ENCODE measurements around the gene TFAP2B. TPM values are rescaled to one million over a fixed set of nuclear protein-coding genes. Genes with fewer than 3 reads are reported as not detected.

The TFAP2B gene
- total RNA-seq, 1 donor from 2014 or later, result not detected

- no peak overlapping the region for H3K27ac Mint-ChIP-seq (ENCODE audit: unreplicated experiment)
- Histone ChIP-seq H4K20me1 (ENCODE audit: insufficient read depth, low read length) (no peaks in the 10 kb centered on the region), H3K4me3 (ENCODE audit: insufficient read depth, low read depth, low read length) (no peak overlapping the region), H3K9me3 (ENCODE audit: insufficient read depth, low read depth, low read length) (no peaks in the 10 kb centered on the region), H3K36me3 (ENCODE audit: insufficient read depth, low read length) (no peaks in the 10 kb centered on the region), H3K4me1 (ENCODE audit: insufficient read depth, low read length) (no peaks in the 10 kb centered on the region), H3K4me2 (ENCODE audit: low read length) (no peak overlapping the region), H3K79me2 (ENCODE audit: insufficient read depth, low read length) (no peaks in the 10 kb centered on the region), H3K27ac (ENCODE audit: low read depth, low read length) (no peak overlapping the region), H3K9ac (ENCODE audit: low read length) (no peak overlapping the region), H2AFZ (ENCODE audit: low read depth, low read length) (no peak overlapping the region), H3K27me3 (ENCODE audit: insufficient read depth, low read length) (peaks cover 30% of the 10 kb centered on the region)
- H3K4me3 Mint-ChIP-seq (ENCODE audit: unreplicated experiment), result peak overlapping the region; percentile 86
- DNase-seq (ENCODE audit: low read depth) (no peak), FAIRE-seq (no peak)
- no peak for TF ChIP-seq EZH2 (IDR thresholded peaks at IDR 0.05; ENCODE audit: insufficient read depth, low read length)
- TF ChIP-seq CTCF (IDR thresholded peaks at IDR 0.05; ENCODE audit: insufficient read depth, low read depth, low read length), result no peak
- H3K4me1 Mint-ChIP-seq (ENCODE audit: low read depth, unreplicated experiment), result peaks cover 2% of the 10 kb centered on the region
- peaks cover 89% of the 10 kb centered on the region for H3K27me3 Mint-ChIP-seq (ENCODE audit: low read depth, unreplicated experiment)
- H3K9me3 Mint-ChIP-seq (ENCODE audit: unreplicated experiment), result peaks cover 4% of the 10 kb centered on the region
- no peaks in the 10 kb centered on the region for H3K36me3 Mint-ChIP-seq (ENCODE audit: low read depth, unreplicated experiment)
Observed at GRCh38 chr6:50851049-50851845, 32.6 kb downstream of the TFAP2B start.

- Histone ChIP-seq H3K4me2 (ENCODE audit: low read length) (no peak overlapping the region), H3K9me3 (ENCODE audit: insufficient read depth, low read depth, low read length) (no peaks in the 10 kb centered on the region), H2AFZ (ENCODE audit: low read depth, low read length) (no peak overlapping the region), H3K9ac (ENCODE audit: low read length) (no peak overlapping the region), H3K27me3 (ENCODE audit: insufficient read depth, low read length) (peaks cover 24% of the 10 kb centered on the region), H3K4me1 (ENCODE audit: insufficient read depth, low read length) (no peaks in the 10 kb centered on the region), H4K20me1 (ENCODE audit: insufficient read depth, low read length) (no peaks in the 10 kb centered on the region), H3K27ac (ENCODE audit: low read depth, low read length) (no peak overlapping the region), H3K79me2 (ENCODE audit: insufficient read depth, low read length) (no peaks in the 10 kb centered on the region), H3K36me3 (ENCODE audit: insufficient read depth, low read length) (no peaks in the 10 kb centered on the region), H3K4me3 (ENCODE audit: insufficient read depth, low read depth, low read length) (no peak overlapping the region)
- Mint-ChIP-seq H3K27me3 (ENCODE audit: low read depth, unreplicated experiment) (peaks cover 69% of the 10 kb centered on the region), H3K36me3 (ENCODE audit: low read depth, unreplicated experiment) (no peaks in the 10 kb centered on the region), H3K4me3 (ENCODE audit: unreplicated experiment) (no peak overlapping the region), H3K4me1 (ENCODE audit: low read depth, unreplicated experiment) (peaks cover 2% of the 10 kb centered on the region), H3K9me3 (ENCODE audit: unreplicated experiment) (no peaks in the 10 kb centered on the region), H3K27ac (ENCODE audit: unreplicated experiment) (no peak overlapping the region)
- DNase-seq (ENCODE audit: low read depth), result no peak
- FAIRE-seq, result no peak
- TF ChIP-seq EZH2 (IDR thresholded peaks at IDR 0.05; ENCODE audit: insufficient read depth, low read length) (no peak), CTCF (IDR thresholded peaks at IDR 0.05; ENCODE audit: insufficient read depth, low read depth, low read length) (no peak)
Observed at GRCh38 chr6:50853939-50854338, 35.3 kb downstream of the TFAP2B start.

- Mint-ChIP-seq H3K4me1 (ENCODE audit: low read depth, unreplicated experiment) (peaks cover 2% of the 10 kb centered on the region), H3K27ac (ENCODE audit: unreplicated experiment) (no peak overlapping the region), H3K4me3 (ENCODE audit: unreplicated experiment) (no peak overlapping the region), H3K27me3 (ENCODE audit: low read depth, unreplicated experiment) (peaks cover 8% of the 10 kb centered on the region), H3K9me3 (ENCODE audit: unreplicated experiment) (no peaks in the 10 kb centered on the region), H3K36me3 (ENCODE audit: low read depth, unreplicated experiment) (no peaks in the 10 kb centered on the region)
- no peak for TF ChIP-seq CTCF (IDR thresholded peaks at IDR 0.05; ENCODE audit: insufficient read depth, low read depth, low read length)
- TF ChIP-seq EZH2 (IDR thresholded peaks at IDR 0.05; ENCODE audit: insufficient read depth, low read length), result no peak
- FAIRE-seq (no peak), DNase-seq (ENCODE audit: low read depth) (no peak)
- H3K36me3 ChIP-seq (ENCODE audit: insufficient read depth, low read length), result no peaks in the 10 kb centered on the region
- H3K27me3 ChIP-seq (ENCODE audit: insufficient read depth, low read length), result no peaks in the 10 kb centered on the region
- H4K20me1 ChIP-seq (ENCODE audit: insufficient read depth, low read length), result no peaks in the 10 kb centered on the region
- H3K4me3 ChIP-seq (ENCODE audit: insufficient read depth, low read depth, low read length), result no peak overlapping the region
- no peaks in the 10 kb centered on the region for H3K4me1 ChIP-seq (ENCODE audit: insufficient read depth, low read length)
- H3K9me3 ChIP-seq (ENCODE audit: insufficient read depth, low read depth, low read length), result no peaks in the 10 kb centered on the region
- H3K79me2 ChIP-seq (ENCODE audit: insufficient read depth, low read length), result no peaks in the 10 kb centered on the region
- no peak overlapping the region for H2AFZ ChIP-seq (ENCODE audit: low read depth, low read length)
- H3K4me2 ChIP-seq (ENCODE audit: low read length), result no peak overlapping the region
- H3K27ac ChIP-seq (ENCODE audit: low read depth, low read length), result no peak overlapping the region
- no peak overlapping the region for H3K9ac ChIP-seq (ENCODE audit: low read length)
Observed at GRCh38 chr6:50861692-50862091, 43.0 kb downstream of the TFAP2B start.

Data from astrocyte (in vitro differentiated cells and primary cell).